Left lung (tissue), 10 donors: ENCODE measurements around the gene MAN2A1. TPM values are rescaled to one million over a fixed set of nuclear protein-coding genes. Genes with fewer than 3 reads are reported as not detected.

Source experiments
- ATAC-seq: fragments of 200-7000 bp; cut with Tn5 transposase; one replicate; pipeline ENCODE4 v1.9.1; 2020; ENCODE audit warnings: moderate library complexity
- DNase-seq, 4 donors: peaks; one replicate each; pipeline ENCODE4 v3.0.0-alpha.2; 2013 to 2020
- H3K27ac ChIP-seq, 2 donors: fragments of 200-600 bp; sonication (generic) in 1 of 2; one replicate each; pipeline versions ENCODE4 v1.5.0 to v1.8.0; 2020 to 2021
- H3K27me3 ChIP-seq, 2 donors: fragments of 200-600 bp; sonication (generic) in 1 of 2; one replicate each; pipeline versions ENCODE4 v1.5.0 to v1.8.0; 2020 to 2021
- H3K36me3 ChIP-seq, 2 donors: fragments of 200-600 bp; sonication (generic) in 1 of 2; one replicate each; pipeline versions ENCODE4 v1.5.0 to v1.8.0; 2020 to 2021
- H3K4me1 ChIP-seq, 2 donors: fragments of 200-600 bp; one replicate each; pipeline ENCODE4 v1.8.0; 2021
- H3K4me3 ChIP-seq, 2 donors: fragments of 200-600 bp; sonication (generic) in 1 of 2; one replicate each; pipeline versions ENCODE4 v1.5.0 to v1.8.0; 2020 to 2021; ENCODE audit warnings: mild to moderate bottlenecking in 1 of 2
- H3K9me3 ChIP-seq, 2 donors: fragments of 200-600 bp; sonication (generic) in 1 of 2; one replicate each; pipeline versions ENCODE4 v1.5.0 to v1.8.0; 2020 to 2021
- CTCF ChIP-seq, 2 donors: fragments of 200-600 bp; sonication (generic) in 1 of 2; IDR thresholded peaks; one replicate each; pipeline versions ENCODE4 v1.5.0 to v1.8.0; 2021; ENCODE audit warnings: antibody characterized with exemption in 2 of 2
- intact Hi-C, 2 donors: fragments of 100-400 bp; cut with DNase I; formaldehyde crosslinking; loops; one replicate each; pipeline versions ENCODE4 v1.11.2 to v1.14.2; 2022
- polyA plus RNA-seq, 6 donors: library from polyadenylated mRNA; unstranded; fragments of 120-200 nt; gene quantifications; one replicate each; pipeline ENCODE4 v1.2.1, GENCODE V29; 2013; ENCODE audit not compliant: insufficient read length in 6 of 6
- total RNA-seq, 2 donors: library from RNA; stranded (reverse); fragmentation: NEBNext Ultra II Directional; extraction: Animal tissue kit (Norgen Biotek cat#: 25700); gene quantifications; one replicate each; pipeline ENCODE4 v1.2.1, GENCODE V29; 2021
- donor health status: DM: no; HTN: yes; CAD: no.
- donor health status: DM: no; HTN: no; CAD: no.

Gene MAN2A1
- total and polyA plus RNA-seq, 8 donors, result 42.2 to 54.7 (median 47.9) TPM

DNA sequence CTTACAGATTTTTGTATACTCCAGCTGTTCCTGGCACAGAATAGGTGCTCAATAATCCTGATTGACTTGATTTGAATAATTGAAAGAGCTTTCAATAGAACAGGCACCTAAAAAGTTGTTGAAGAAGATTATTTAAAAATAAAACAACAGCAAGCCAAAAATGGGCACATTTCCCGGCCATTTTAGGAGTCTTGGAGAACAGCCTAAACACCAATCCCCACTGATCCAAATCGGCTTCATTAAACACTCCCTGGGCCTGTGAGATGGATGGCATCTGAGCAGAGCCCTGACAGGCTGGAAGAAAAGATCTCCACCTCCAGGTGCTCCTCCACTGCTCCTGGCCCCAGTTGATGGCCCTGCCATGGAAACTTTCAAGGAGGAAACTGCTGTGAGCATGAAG is 213.3 kb downstream of the MAN2A1 start:
- ATAC-seq (no peak), DNase-seq (no peak)
- H3K9me3 ChIP-seq, result no peaks in the 10 kb centered on the region
- no peaks in the 10 kb centered on the region for H3K4me1 ChIP-seq
- no peaks in the 10 kb centered on the region for H3K36me3 ChIP-seq
- no peak for TF ChIP-seq CTCF (IDR thresholded peaks at IDR 0.05)
- H3K4me3 ChIP-seq, result no peak overlapping the region
- no peak overlapping the region for H3K27ac ChIP-seq
- intact Hi-C loops, result no loop called here
- no peaks in the 10 kb centered on the region for H3K27me3 ChIP-seq

DNA sequence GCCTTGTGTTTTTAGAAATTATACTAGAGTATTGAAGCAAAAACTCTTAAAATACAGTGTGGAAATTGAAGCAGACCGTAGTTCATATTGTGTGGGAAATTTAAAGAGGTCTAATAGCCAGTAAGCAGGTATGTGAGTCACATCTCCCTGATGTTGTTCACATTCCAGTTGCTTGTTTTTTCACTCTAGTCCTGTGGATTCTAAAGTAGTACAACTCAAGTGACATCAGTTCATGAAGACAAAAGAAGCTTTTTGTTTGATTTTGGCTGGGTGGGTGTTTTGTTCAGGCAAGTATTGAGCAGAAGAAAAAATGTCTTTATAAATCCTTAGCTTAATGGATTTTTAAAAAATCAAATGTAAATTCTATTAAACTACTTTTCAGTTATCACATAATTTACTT is 216.2 kb downstream of the MAN2A1 start:
- ATAC-seq (no peak), DNase-seq (no peak)
- Histone ChIP-seq H3K27ac (no peak overlapping the region), H3K4me3 (no peak overlapping the region), H3K36me3 (no peaks in the 10 kb centered on the region), H3K27me3 (no peaks in the 10 kb centered on the region), H3K4me1 (no peaks in the 10 kb centered on the region), H3K9me3 (no peaks in the 10 kb centered on the region)
- no peak for TF ChIP-seq CTCF (IDR thresholded peaks at IDR 0.05)
- intact Hi-C loops, result no loop called here

- no peaks in the 10 kb centered on the region for H3K36me3 ChIP-seq
- no peak for DNase-seq
- H3K27ac ChIP-seq, result no peak overlapping the region
- no peaks in the 10 kb centered on the region for H3K9me3 ChIP-seq
- ATAC-seq, result no peak
- H3K4me1 ChIP-seq, result no peaks in the 10 kb centered on the region
- no peaks in the 10 kb centered on the region for H3K27me3 ChIP-seq
- intact Hi-C loops, result no loop called here
- H3K4me3 ChIP-seq, result no peak overlapping the region
- TF ChIP-seq CTCF (IDR thresholded peaks at IDR 0.05), result no peak
Measured at GRCh38 chr5:109907189-109907588, 217.5 kb downstream of the MAN2A1 start.

DNA sequence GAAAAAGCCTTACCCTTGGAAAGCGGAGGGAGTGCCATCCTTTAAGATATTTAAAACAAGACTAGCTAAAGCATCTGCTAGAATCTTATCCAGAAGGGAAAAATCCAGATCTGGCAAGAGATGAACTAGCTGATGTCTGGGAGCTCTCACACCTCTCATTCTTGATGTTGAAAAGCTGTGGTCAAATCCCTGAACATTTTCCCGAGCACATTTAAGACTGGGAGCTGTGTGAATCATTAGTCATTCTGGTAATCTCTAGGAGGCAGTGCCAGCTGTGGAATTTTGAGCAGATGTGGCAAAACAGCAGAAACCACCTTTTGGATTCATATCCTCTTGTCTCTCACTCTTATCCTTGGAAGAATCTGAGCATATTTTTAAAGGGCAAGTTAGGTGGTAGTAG is 218.0 kb downstream of the MAN2A1 start:
- Histone ChIP-seq H3K9me3 (no peaks in the 10 kb centered on the region), H3K27ac (no peak overlapping the region), H3K36me3 (no peaks in the 10 kb centered on the region), H3K4me1 (no peaks in the 10 kb centered on the region), H3K4me3 (no peak overlapping the region), H3K27me3 (no peaks in the 10 kb centered on the region)
- intact Hi-C loops, result no loop called here
- no peak for TF ChIP-seq CTCF (IDR thresholded peaks at IDR 0.05)
- ATAC-seq, result peak; percentile 25
- no peak for DNase-seq

GRCh38 chr5:109908366-109908765 is 218.6 kb downstream of the MAN2A1 start:
- H3K27ac ChIP-seq, result no peak overlapping the region
- no peaks in the 10 kb centered on the region for H3K9me3 ChIP-seq
- H3K36me3 ChIP-seq, result no peaks in the 10 kb centered on the region
- ATAC-seq, result no peak
- TF ChIP-seq CTCF (IDR thresholded peaks at IDR 0.05), result no peak
- no peaks in the 10 kb centered on the region for H3K4me1 ChIP-seq
- no peaks in the 10 kb centered on the region for H3K27me3 ChIP-seq
- no peak for DNase-seq
- intact Hi-C loops, result no loop called here
- H3K4me3 ChIP-seq, result no peak overlapping the region
